ENCODE results near the gene ZNF420. TPM values are rescaled to one million over a fixed set of nuclear protein-coding genes. Genes with fewer than 3 reads are reported as not detected.

Gene ZNF420
- total RNA-seq, 1 donor from 2014 or later: 5.6 TPM

DNA sequence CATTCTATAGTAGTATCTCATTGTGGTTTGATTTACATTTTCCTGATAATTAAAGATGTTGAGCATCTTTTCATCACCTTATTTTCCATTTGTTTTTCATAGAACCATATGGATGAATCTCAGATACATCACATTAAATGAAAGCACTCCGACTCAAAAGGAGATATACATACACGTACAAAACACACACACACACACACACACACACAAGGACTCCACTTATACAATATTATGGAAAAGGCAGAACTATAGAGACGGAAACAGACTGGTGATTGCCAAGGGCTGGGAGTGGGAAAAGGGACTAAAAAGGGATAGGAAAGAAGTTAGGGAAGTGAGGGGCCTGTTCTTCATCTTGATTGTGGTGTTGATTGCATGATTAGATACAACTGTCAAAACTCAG lies 70.0 kb downstream of the ZNF420 start:
- no peak for DNase-seq (ENCODE audit: low read depth in 2 of 2)

DNA sequence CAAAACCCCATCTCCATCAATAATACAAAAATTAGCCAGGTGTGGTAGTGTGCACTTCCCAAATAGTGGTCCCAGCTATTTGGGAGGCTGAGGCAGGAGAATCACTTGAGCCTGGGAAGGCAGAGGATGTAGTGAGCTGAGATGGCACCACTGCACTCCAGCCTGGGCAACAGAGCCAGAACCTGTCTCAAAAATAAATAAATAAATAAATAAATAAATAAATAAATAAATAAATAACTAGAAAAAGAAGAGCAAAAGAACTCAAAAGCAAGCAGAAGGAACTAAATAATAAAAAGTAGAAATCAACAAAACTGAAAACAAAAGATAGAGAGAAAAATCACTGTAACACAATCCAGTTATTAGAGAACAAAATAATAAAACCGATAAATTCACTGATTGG lies 81.9 kb downstream of the ZNF420 start:
- DNase-seq (ENCODE audit: low read depth in 2 of 2): no peak

DNA sequence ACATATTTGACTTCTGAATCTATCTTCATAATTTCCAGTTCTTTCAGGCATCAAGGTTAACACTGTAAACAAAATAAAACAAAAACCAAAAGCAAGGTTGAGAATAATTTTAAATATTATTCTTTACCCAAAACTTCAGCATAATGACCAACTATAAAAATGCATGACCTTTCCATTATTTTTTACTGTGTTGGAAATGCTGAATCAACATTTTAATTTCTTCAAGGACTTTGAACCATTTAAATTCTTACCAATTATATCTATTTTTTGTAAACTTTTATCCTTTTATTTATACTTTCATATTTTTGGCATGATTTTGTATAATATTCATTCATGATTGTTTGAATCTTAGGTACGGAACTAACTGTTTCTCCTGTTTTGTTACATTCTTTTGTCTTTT lies 87.4 kb downstream of the ZNF420 start:
- DNase-seq (ENCODE audit: low read depth in 2 of 2): no peak

DNA sequence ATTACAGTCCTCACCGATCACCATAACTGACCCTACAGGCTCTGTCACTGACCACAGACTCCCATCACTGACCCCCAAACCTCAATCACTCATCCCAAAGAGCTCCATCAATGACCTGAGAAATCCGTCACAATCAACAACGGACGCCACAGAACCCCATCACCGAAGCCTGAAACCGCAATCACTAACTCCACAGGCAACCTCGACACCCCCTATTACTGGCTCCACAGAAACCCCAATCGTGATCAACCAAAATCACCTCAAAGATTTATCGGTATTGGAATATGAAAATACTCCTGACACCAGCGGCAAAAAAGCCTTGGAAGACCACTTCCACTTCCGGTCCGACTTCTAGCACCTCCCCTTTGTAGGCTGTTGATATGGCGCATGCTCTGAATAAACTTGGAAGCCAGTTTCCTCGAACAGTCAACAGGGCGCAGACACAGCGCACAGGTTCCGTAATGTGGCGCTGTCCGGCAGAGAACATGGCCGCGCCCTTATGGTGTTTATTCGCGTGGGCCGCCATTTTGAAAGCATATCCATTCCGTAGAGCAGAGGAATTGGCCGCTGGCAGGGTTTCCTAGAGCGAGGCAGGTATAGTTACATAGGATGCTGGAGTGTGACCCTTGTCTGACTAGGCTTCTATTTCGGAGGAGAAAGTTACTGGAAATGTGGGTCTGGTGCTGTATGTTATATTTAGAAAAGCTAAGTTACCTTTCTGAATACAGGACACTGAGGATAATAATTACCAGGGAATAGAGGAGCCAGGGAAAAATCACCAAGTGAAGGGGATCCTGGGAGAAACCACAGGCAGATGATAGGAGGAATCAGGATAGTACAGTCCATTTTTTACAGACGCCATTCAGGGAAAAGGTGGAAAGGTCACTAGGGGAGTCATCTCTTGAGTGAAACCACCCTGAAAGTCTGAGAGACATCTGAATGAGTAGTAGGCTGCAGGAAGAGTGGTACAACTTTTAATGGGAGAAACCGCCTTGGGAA lies 94.4 kb downstream of the ZNF420 start, which contains the start of gene ZNF585A:
Gene ZNF585A (minus strand): TSS at position 328 of the 999 bp plus-strand sequence. CDS start 2,785 bp downstream, outside the sequence.
- peak; percentile 96 to 98 for DNase-seq (ENCODE audit: low read depth in 2 of 2)

Other genes starting within 250 kb of the ZNF420 start
- gene ZNF790, start 240.0 kb upstream of the ZNF420 start, total RNA-seq: 8.3 and 8.5 TPM in 2 replicates
- gene ZNF345, start 227.6 kb upstream of the ZNF420 start, total RNA-seq: 2.6 and 5.1 TPM in 2 replicates
- gene ZNF829, start 162.1 kb upstream of the ZNF420 start, total RNA-seq: 1.3 and 1.6 TPM in 2 replicates
- 7.0 and 7.6 TPM in 2 replicates for gene ZNF568, start 162.1 kb upstream of the ZNF420 start, total RNA-seq
- 5.4 and 6.6 TPM in 2 replicates for gene ZNF585A, start 94.3 kb downstream of the ZNF420 start, total RNA-seq
- 8.5 and 10.1 TPM in 2 replicates for gene ZNF585B, start 132.1 kb downstream of the ZNF420 start, total RNA-seq
- 3.0 and 5.3 TPM in 2 replicates for gene ZNF383, start 139.8 kb downstream of the ZNF420 start, total RNA-seq

Data from dermis microvascular lymphatic vessel endothelial cell (primary cell).